SU-DHL-6 (cell line): Measurements from ENCODE around the gene CMPK1.
"Not testable (repeated sequence)": the region's sequence is repeated elsewhere in the genome, so short reads cannot be mapped to it uniquely, and the experiment has no call there.

ENCODE experiments used
- H2AFZ ChIP-seq: fragments of 200-600 bp; sonication (generic); 2 replicates; pipeline ENCODE4 v1.6.1; 2014; ENCODE audit warnings: low read depth, mild to moderate bottlenecking, moderate library complexity, mixed read lengths, antibody characterized with exemption, low read length; ENCODE audit not compliant: severe bottlenecking
- H3F3A ChIP-seq: fragments of 200-600 bp; shearing (Covaris generic); 2 replicates; pipeline ENCODE4 v1.6.0; 2016; ENCODE audit warnings: antibody characterized with exemption, mild to moderate bottlenecking; ENCODE audit not compliant: insufficient read depth
- H3K27ac ChIP-seq: fragments of 200-600 bp; sonication (generic); 2 replicates; pipeline ENCODE4 v1.5.1; 2016; ENCODE audit warnings: low read depth, mild to moderate bottlenecking, low read length, moderate library complexity, mixed read lengths
- H3K27me3 ChIP-seq: fragments of 200-600 bp; sonication (generic), shearing (Covaris generic); 2 replicates; pipeline ENCODE4 v1.6.0; 2014; ENCODE audit warnings: mild to moderate bottlenecking, low read length
- H3K36me3 ChIP-seq: fragments of 200-600 bp; sonication (generic); 2 replicates; pipeline ENCODE4 v1.6.1; 2014; ENCODE audit warnings: mild to moderate bottlenecking, low read length, mixed read lengths
- H3K4me2 ChIP-seq: fragments of 300-600, 200-600 bp; shearing (Covaris generic), sonication (generic); 2 replicates; pipeline ENCODE4 v1.6.0; 2014; ENCODE audit warnings: low read length, low read depth, mild to moderate bottlenecking; ENCODE audit not compliant: poor library complexity, severe bottlenecking
- H3K4me3 ChIP-seq: fragments of 200-600 bp; sonication (generic); 2 replicates; pipeline ENCODE4 v1.5.1; 2014; ENCODE audit warnings: antibody characterized with exemption, low read length, mild to moderate bottlenecking, mixed read lengths; ENCODE audit not compliant: insufficient read depth, poor library complexity, severe bottlenecking
- H3K79me2 ChIP-seq: fragments of 200-600 bp; sonication (generic); 2 replicates; pipeline ENCODE4 v1.6.1; 2014; ENCODE audit warnings: mild to moderate bottlenecking, low read length, moderate library complexity; ENCODE audit not compliant: insufficient read depth
- H3K9ac ChIP-seq: fragments of 200-600 bp; sonication (generic); 2 replicates; pipeline ENCODE4 v1.7.0; 2014; ENCODE audit warnings: mild to moderate bottlenecking, low read length
- H3K9me2 ChIP-seq: fragments of 200-600 bp; sonication (generic); replicated peaks from 2 replicates; pipeline ENCODE4 v1.6.1; 2014; ENCODE audit warnings: low read length; ENCODE audit not compliant: insufficient read depth
- H3K9me3 ChIP-seq: fragments of 200-600 bp; sonication (generic); 2 replicates; pipeline ENCODE4 v1.6.1; 2014; ENCODE audit warnings: low read length, mixed read lengths; ENCODE audit not compliant: insufficient read depth
- H4K20me1 ChIP-seq: fragments of 200-600 bp; sonication (generic); 2 replicates; pipeline ENCODE4 v1.6.1; 2014; ENCODE audit warnings: low read depth, mild to moderate bottlenecking, antibody characterized with exemption, low read length, moderate library complexity, mixed read lengths
- EZH2phosphoT487 ChIP-seq: fragments of 200-600 bp; sonication (generic), shearing (Covaris generic); conservative IDR thresholded peaks from 2 replicates; pipeline ENCODE4 v1.6.1; 2018; ENCODE audit warnings: mild to moderate bottlenecking, antibody characterized with exemption, low read length, moderate library complexity, mixed read lengths
- TF ChIP-seq, protein P1 (sequence below): fragments of 200-600 bp; sonication (generic); IDR thresholded peaks from one replicate; pipeline ENCODE4 v1.5.1; 2017; ENCODE audit warnings: antibody characterized with exemption, mild to moderate bottlenecking, low read length, moderate library complexity; ENCODE audit not compliant: insufficient read depth, poor library complexity, severe bottlenecking

CMPK1 gene

DNA sequence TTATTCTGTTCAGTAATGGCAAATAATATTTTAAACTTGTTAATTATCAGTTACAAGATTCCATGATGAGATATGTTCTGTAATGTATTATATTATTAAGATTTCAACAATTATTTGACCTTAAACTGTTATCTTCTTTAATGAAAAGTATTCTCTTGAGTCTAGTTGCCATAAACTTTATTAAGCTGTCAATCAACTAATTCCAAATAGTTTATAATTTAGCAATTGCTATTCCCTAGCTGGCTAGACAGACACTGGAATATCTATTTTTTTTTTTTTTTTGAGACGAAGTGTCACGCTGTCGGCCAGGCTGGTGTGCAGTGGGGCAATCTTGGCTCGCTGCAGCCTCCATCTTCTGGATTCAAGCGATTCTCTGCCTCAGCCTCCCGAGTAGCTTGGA lies 3.8 kb downstream of the CMPK1 start:
- Histone ChIP-seq H3K79me2 (peaks cover 76% of the 10 kb centered on the region), H3K9me3 (no peaks in the 10 kb centered on the region), H3K27ac (no peak overlapping the region), H3K9ac (no peak overlapping the region), H3K9me2 (no peaks in the 10 kb centered on the region), H3K27me3 (no peaks in the 10 kb centered on the region), H3K4me3 (no peak overlapping the region), H3K4me2 (no peak overlapping the region), H2AFZ (no peak overlapping the region), H3F3A (peaks cover 14% of the 10 kb centered on the region), H3K36me3 (no peaks in the 10 kb centered on the region; the same call in 1 of the 2 replicates), H4K20me1 (no peaks in the 10 kb centered on the region; the same call in 1 of the 2 replicates)
- TF ChIP-seq, protein P1, sequence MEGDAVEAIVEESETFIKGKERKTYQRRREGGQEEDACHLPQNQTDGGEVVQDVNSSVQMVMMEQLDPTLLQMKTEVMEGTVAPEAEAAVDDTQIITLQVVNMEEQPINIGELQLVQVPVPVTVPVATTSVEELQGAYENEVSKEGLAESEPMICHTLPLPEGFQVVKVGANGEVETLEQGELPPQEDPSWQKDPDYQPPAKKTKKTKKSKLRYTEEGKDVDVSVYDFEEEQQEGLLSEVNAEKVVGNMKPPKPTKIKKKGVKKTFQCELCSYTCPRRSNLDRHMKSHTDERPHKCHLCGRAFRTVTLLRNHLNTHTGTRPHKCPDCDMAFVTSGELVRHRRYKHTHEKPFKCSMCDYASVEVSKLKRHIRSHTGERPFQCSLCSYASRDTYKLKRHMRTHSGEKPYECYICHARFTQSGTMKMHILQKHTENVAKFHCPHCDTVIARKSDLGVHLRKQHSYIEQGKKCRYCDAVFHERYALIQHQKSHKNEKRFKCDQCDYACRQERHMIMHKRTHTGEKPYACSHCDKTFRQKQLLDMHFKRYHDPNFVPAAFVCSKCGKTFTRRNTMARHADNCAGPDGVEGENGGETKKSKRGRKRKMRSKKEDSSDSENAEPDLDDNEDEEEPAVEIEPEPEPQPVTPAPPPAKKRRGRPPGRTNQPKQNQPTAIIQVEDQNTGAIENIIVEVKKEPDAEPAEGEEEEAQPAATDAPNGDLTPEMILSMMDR, result no peak
- TF ChIP-seq EZH2phosphoT487, result no peak

DNA sequence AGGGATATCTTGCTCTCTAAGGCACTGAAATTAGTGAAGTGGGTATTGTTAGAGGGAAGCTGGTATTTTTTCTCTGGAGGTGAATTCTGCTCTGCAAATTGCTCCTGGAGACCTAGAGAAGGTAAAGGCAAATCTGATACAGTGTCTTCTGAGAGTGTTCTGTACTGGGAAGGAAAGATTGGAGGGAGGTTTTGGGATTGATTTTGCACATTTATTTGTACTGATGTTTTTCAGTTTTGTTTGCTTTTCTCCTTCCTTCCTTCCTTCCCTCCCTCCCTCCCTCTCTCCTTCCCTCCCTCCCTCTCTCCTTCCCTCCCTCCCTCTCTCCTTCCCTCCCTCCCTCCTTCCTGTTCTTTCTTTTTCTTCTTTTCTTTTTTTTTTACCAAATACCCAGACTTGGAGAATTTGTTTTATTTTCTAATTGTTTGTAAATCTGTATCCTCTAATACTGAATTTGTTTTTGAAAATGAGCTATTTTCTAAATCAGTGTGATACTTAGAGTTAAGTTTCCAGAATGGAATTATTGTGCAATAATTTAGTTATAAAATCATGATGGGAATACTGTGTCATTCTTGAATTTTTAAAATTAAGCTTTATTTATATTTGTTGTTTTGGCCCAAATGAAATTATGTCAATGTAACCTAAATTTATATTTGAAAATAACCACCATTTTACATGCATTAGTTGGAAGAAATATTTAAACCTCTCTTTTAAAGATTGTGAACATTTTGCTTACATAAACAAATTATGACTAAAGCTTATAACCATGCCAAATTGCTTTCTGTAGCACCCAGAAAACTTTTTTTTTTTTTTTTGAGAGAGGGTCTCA lies 4.9 kb downstream of the CMPK1 start:
- peaks cover 81% of the 10 kb centered on the region for H3K79me2 ChIP-seq
- no peaks in the 10 kb centered on the region; the same call in 1 of the 2 replicates for H3K36me3 ChIP-seq
- H4K20me1 ChIP-seq, result no peaks in the 10 kb centered on the region; the same call in 1 of the 2 replicates
- no peaks in the 10 kb centered on the region for H3K27me3 ChIP-seq
- no peaks in the 10 kb centered on the region for H3K9me3 ChIP-seq
- H3K9me2 ChIP-seq, result no peaks in the 10 kb centered on the region
- no peak for TF ChIP-seq EZH2phosphoT487
- TF ChIP-seq, protein P1, result no peak
- H3K9ac ChIP-seq, result no peak overlapping the region
- no peak overlapping the region for H3K4me3 ChIP-seq
- H3F3A ChIP-seq, result peaks cover 11% of the 10 kb centered on the region
- no peak overlapping the region for H3K27ac ChIP-seq
- H2AFZ ChIP-seq, result no peak overlapping the region
- peak overlapping the region; percentile 15 for H3K4me2 ChIP-seq

DNA sequence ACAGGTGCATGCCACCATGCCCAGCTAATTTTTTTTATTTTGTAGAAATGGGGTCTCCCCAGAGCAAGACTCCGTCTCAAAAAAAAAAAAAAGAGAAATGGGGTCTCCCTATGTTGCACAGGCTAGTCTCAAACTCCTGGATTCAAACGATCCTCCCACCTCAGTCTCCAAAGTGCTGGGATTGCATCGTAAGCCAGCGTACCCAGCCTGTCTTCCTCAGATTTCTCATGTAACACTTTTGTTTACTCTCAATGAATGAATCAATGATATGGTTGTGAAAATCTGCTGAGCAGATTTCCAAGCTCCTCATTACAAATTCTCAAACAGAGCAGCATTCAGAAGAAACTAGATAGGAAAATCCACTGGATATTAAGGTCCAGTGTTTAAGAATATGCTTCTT lies 6.6 kb downstream of the CMPK1 start:
- Histone ChIP-seq H3K27ac (no peak overlapping the region), H3F3A (peaks cover 10% of the 10 kb centered on the region; the same call in 1 of the 2 replicates), H3K9me3 (no peaks in the 10 kb centered on the region), H3K79me2 (peaks cover 85% of the 10 kb centered on the region), H3K4me2 (no peak overlapping the region), H3K9me2 (no peaks in the 10 kb centered on the region), H4K20me1 (no peaks in the 10 kb centered on the region; the same call in 1 of the 2 replicates), H3K4me3 (no peak overlapping the region), H3K9ac (no peak overlapping the region), H3K27me3 (no peaks in the 10 kb centered on the region), H2AFZ (no peak overlapping the region), H3K36me3 (no peaks in the 10 kb centered on the region; the same call in 1 of the 2 replicates)
- TF ChIP-seq, protein P1, result no peak
- TF ChIP-seq EZH2phosphoT487, result no peak

DNA sequence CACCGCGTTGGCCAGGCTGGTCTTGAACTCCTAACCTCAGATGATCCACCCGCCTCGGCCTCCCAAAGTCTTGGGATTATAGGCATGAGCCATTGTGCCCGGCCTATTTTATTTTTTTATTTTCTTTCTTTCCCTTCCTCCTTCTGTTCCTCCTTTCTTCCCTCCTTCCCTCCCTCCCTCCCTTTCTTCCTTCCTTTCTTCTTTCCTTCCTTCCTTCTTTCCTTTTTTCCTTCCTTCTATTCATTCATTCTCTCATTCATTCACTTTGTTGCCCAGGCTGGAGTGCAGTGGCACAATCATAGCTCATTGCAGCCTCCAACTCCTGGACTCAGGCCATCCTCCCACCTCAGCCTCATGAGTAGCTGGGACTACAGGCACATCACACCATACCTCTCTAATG lies 13.4 kb downstream of the CMPK1 start:
- not testable (repeated sequence) for H3K36me3 ChIP-seq, H3K9me2 ChIP-seq, H3K9ac ChIP-seq, H3K4me3 ChIP-seq, H3K27ac ChIP-seq, H3K9me3 ChIP-seq, H2AFZ ChIP-seq, H3F3A ChIP-seq, H3K27me3 ChIP-seq, H3K4me2 ChIP-seq, H4K20me1 ChIP-seq
- H3K79me2 ChIP-seq, result peaks cover 78% of the 10 kb centered on the region
